SK-N-SH (cell line): ENCODE measurements around the gene CCR5AS.

Source experiments
- CTCF ChIP-seq: fragments of 200-600 bp; sonication (generic); IDR thresholded peaks from 2 replicates; pipeline ENCODE4 v1.6.1; 2017; ENCODE audit warnings: antibody characterized with exemption, mild to moderate bottlenecking, moderate library complexity
- ELF1 ChIP-seq: IDR thresholded peaks from 2 replicates; pipeline ENCODE4 v1.4.0; 2012
- GABPA ChIP-seq: IDR thresholded peaks from 2 replicates; pipeline ENCODE4 v1.4.0; 2012; ENCODE audit warnings: low read depth, mild to moderate bottlenecking
- JUND ChIP-seq: IDR thresholded peaks from 2 replicates; pipeline ENCODE4 v1.4.0; 2012
- POLR2AphosphoS5 ChIP-seq: IDR thresholded peaks from 2 replicates; pipeline ENCODE4 v1.6.1; 2012; ENCODE audit warnings: low read depth, low read length
- RCOR1 ChIP-seq: fragments of 150-350 bp; IDR thresholded peaks from 2 replicates; pipeline ENCODE4 v1.6.1; 2017; ENCODE audit warnings: antibody characterized with exemption, low read length
- REST ChIP-seq: IDR thresholded peaks from 2 replicates; pipeline ENCODE4 v1.6.1; 2012; ENCODE audit warnings: mild to moderate bottlenecking, low read depth, low read length, moderate library complexity
- USF2 ChIP-seq: fragments of 150-350 bp; IDR thresholded peaks from 2 replicates; pipeline ENCODE4 v1.6.1; 2017; ENCODE audit warnings: antibody characterized with exemption, low read length, low read depth, borderline replicate concordance
- YY1 ChIP-seq: IDR thresholded peaks from 2 replicates; pipeline ENCODE4 v1.4.0; 2012; ENCODE audit warnings: low read depth, mild to moderate bottlenecking

GRCh38 chr3:46338840-46339239 lies 68.0 kb downstream of the CCR5AS start:
- no peak for TF ChIP-seq JUND
- TF ChIP-seq CTCF, result no peak
- TF ChIP-seq USF2, result no peak
- TF ChIP-seq REST, result no peak
- TF ChIP-seq ELF1, result no peak
- no peak for TF ChIP-seq YY1
- no peak for TF ChIP-seq GABPA
- no peak for TF ChIP-seq POLR2AphosphoS5
- TF ChIP-seq RCOR1, result no peak
